GM12801 (cell line): ENCODE results near the gene CCNI.

Experiments used
- TF ChIP-seq, protein P1 (sequence below): IDR thresholded peaks from one replicate; pipeline ENCODE4 v1.5.1; 2011; ENCODE audit warnings: control low read depth; ENCODE audit not compliant: insufficient read length; ENCODE audit errors: extremely low read depth

Gene CCNI

DNA sequence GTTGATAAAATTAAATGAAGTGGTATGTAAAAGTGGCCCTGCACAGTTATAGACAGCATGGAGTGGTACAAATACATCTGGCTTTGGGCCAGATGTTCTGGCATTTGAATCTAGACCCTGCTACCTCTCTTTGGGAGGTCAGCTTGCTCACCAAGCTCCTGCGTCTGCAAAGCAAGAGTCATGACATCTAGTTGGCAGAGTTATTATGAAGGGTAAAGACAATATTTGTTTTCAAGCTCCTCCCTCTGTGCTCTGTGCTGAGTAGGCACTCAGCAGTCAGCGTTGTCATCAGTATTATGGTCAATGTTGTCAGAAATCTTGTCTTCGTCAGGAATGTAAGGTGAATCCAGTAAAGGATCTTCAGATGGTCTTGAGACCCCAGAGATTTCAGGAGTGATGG, 55.8 kb downstream of the CCNI start:
- TF ChIP-seq, protein P1, sequence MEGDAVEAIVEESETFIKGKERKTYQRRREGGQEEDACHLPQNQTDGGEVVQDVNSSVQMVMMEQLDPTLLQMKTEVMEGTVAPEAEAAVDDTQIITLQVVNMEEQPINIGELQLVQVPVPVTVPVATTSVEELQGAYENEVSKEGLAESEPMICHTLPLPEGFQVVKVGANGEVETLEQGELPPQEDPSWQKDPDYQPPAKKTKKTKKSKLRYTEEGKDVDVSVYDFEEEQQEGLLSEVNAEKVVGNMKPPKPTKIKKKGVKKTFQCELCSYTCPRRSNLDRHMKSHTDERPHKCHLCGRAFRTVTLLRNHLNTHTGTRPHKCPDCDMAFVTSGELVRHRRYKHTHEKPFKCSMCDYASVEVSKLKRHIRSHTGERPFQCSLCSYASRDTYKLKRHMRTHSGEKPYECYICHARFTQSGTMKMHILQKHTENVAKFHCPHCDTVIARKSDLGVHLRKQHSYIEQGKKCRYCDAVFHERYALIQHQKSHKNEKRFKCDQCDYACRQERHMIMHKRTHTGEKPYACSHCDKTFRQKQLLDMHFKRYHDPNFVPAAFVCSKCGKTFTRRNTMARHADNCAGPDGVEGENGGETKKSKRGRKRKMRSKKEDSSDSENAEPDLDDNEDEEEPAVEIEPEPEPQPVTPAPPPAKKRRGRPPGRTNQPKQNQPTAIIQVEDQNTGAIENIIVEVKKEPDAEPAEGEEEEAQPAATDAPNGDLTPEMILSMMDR: no peak

DNA sequence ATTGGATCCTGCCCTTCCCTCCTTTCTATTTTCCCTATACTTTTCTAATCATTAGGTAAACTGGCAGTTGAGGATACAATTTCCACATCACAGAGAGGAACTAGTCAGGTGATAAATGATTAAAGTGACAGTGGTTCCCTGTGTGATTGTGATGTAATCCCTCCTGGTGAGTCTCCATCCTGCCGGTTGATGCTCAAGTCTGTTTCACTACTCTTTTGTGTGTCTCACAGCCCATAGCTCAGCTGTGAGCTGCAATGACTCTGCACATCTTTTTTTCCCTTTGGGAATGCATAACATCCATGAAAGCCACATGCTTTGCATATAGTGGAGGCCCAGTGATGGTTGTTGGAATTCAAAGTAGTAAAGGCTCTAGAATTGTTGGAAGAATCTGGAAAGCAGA, 60.4 kb downstream of the CCNI start:
- TF ChIP-seq, protein P1: no peak

DNA sequence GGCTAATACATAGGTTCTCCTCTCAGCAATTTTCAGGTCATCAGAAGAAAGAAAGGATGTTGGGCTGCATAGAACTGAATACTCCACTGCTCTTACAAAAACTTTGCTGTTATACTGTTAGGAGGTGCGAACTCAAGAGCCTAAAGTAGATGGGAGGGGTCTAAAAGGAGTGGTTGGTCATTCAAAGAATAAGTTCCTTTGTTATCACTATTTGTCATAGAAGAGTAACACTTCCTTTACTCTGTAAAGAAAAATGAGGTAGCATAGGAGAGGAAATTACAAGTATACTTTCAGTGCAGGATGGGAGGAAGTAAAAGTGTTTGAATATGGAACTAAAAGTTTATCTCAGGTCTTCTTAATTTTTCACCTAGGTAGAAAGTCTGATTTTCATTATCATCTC, 61.5 kb downstream of the CCNI start:
- TF ChIP-seq, protein P1: no peak

DNA sequence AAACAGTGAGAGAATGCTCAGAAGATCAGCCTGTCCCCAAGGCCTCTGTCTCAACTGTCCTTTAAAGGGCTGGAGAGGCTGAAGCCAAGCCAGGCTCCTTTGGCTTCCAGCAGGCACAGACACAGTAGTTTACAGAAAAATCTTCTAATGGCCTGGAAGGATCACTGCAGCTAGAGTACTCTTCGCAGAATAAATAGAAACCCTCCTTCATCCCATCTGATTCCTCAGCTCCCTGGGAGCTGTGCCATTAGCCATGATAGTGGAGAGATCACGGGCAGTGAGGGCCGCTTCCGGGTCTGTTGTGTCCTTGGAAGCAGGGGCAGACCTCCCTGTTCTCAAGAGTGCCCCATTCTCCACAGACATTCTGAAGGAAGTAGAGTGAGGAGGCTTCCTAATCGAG, 63.1 kb downstream of the CCNI start:
- TF ChIP-seq, protein P1: no peak

DNA sequence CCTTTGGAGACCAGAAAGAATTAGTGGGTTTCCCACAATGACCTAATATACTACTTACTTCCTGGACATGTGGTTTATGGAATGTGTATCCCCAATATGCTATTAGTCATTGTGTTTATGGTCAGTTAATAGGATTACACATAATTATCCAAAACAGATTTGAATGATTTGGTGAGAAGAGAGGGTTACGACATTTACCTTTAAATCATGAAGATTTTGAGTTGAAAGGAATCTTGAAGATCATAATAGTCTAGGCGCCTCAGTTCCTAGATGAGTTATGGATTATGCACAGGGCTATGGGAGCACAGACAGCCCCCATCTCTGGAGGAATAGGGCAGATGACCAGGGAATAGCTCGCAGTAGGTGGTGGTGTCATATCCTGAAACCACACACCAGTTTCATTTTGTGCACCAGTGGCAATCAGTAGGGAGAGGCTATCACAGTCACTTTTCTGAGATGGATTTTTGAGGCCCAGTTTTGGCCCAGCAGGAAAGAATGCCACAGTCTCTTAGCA, 64.9 kb downstream of the CCNI start:
- TF ChIP-seq, protein P1: no peak

DNA sequence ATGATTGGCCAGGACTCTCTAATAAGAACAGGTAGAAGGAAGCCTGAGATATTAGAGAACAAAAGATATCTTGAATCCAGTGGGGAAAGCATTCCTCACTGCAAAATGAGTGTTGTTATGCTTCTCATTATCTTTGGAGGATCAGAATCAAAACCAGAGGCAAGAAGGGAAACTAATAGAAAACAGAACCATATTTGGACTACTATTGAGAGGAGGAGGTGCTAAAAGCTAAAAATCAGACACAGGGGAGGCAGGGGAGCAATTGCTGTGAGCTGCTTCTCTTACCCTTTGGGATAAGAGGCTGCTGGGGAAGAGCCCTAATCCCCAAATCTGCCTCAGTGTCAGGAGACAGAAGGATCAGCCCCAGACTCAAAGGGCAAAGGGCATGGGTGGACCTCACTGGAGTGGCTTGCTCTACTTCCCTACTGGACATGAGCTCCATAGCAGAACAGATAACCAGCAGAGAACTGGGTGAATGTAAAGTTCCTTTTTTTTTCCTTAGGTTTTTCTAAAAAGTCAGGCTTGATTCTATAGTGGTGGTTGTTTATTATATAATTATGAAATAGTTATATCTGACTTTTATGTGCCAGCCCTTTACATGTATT, 66.2 kb downstream of the CCNI start:
- TF ChIP-seq, protein P1: no peak

DNA sequence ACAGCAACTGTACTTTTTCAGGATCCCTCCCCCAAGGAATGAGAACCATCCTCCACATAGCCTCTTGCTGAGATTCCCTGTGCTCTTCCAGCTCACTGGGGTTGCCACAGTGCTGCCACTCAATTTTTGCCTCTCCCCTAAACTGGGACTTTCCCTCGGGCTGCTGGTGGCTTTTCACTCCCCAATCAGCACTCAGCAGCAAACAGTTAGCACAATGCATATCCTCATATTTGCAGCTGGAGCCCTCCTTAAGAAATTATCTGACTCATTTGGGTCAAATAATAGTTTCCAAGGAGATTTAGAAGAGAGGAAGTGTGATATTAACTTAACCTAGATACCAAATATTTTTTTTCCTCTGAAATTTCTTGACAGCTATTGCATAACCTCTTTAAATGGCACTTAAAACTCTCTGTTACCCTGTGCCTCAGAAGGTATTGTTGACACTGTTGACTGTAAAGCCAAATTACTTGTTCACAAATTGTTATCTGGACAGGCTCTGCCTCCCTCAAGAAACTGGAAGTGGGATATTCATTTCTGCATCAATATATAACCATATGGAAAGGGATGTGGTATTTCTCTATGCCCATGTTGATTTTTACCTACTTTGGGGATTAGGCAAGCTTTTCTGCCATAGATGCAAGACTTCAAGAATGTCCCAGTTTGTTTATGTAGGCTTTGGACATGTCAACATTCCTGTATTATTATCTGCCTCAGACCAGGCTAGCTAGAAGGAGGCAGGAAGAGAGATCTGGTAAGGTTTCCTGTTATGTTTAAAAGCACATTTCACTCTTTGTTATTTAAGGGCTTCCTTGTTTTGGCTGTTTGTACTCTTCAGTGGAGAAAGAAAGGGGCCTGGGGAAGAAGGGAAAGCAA, 68.2 kb downstream of the CCNI start:
- TF ChIP-seq, protein P1: no peak
